HepG2 (cell line): ENCODE measurements around the gene PPP1R16B. TPM values are rescaled to one million over a fixed set of nuclear protein-coding genes. Genes with fewer than 3 reads are reported as not detected.
A peak's percentile ranks its signal among the peaks of the same experiment; 100 is the strongest.

Source experiments
- AGO2 ChIP-seq: fragments of 200-400 bp; formaldehyde crosslinking; optimal IDR thresholded peaks from 2 replicates; pipeline ENCODE3; 2017; ENCODE audit warnings: mild to moderate bottlenecking, low read depth, low read length, moderate library complexity
- DMAP1 ChIP-seq: IDR thresholded peaks from 2 replicates; pipeline ENCODE4 v1.6.1; 2016
- ETS1 ChIP-seq: sonication (generic); formaldehyde crosslinking; IDR thresholded peaks from 2 replicates; pipeline ENCODE4 v1.4.0; 2020; ENCODE audit warnings: missing genetic modification reagents
- HES4 ChIP-seq: sonication (generic); formaldehyde crosslinking; IDR thresholded peaks from 2 replicates; pipeline ENCODE4 v1.9.0; 2021; ENCODE audit warnings: mild to moderate bottlenecking, missing genetic modification reagents, borderline replicate concordance
- HINFP ChIP-seq: sonication (generic); formaldehyde crosslinking; IDR thresholded peaks from 2 replicates; pipeline ENCODE4 v1.4.0; 2020; ENCODE audit warnings: low read depth, mild to moderate bottlenecking, missing genetic modification reagents
- HMGA1 ChIP-seq: sonication (generic); formaldehyde crosslinking; conservative IDR thresholded peaks from 2 replicates; pipeline ENCODE4 v1.4.0; 2020; ENCODE audit warnings: missing genetic modification reagents
- HNRNPLL ChIP-seq: fragments of 200-400 bp; formaldehyde crosslinking; IDR thresholded peaks from 2 replicates; pipeline ENCODE4 v1.6.1; 2017; ENCODE audit warnings: mild to moderate bottlenecking, low read depth, low read length; ENCODE audit not compliant: poor library complexity, severe bottlenecking
- ISL2 ChIP-seq: sonication (generic); formaldehyde crosslinking; IDR thresholded peaks from 2 replicates; pipeline ENCODE4 v1.5.0; 2020; ENCODE audit warnings: missing genetic modification reagents
- KDM6A ChIP-seq: IDR thresholded peaks from 2 replicates; pipeline ENCODE4 v1.6.1; 2016; ENCODE audit warnings: low read depth
- MXD1 ChIP-seq: sonication (generic); formaldehyde crosslinking; IDR thresholded peaks from 2 replicates; pipeline ENCODE4 v1.4.0; 2020; ENCODE audit warnings: mild to moderate bottlenecking, missing genetic modification reagents
- RBFOX2 ChIP-seq: fragments of 200-400 bp; formaldehyde crosslinking; IDR thresholded peaks from 2 replicates; pipeline ENCODE4 v1.6.1; 2017; ENCODE audit warnings: low read depth, mild to moderate bottlenecking, low read length
- REPIN1 ChIP-seq: sonication (generic); formaldehyde crosslinking; IDR thresholded peaks from 2 replicates; pipeline ENCODE4 v1.8.0; 2022; ENCODE audit warnings: missing genetic modification reagents, low read depth, mild to moderate bottlenecking, borderline replicate concordance
- RFX3 ChIP-seq: IDR thresholded peaks from 2 replicates; pipeline ENCODE4 v1.6.1; 2016; ENCODE audit warnings: missing biosample characterization, missing genetic modification reagents
- SMYD3 ChIP-seq: sonication (generic); formaldehyde crosslinking; IDR thresholded peaks from 2 replicates; pipeline ENCODE4 v1.8.1; 2023; ENCODE audit warnings: mild to moderate bottlenecking, missing genetic modification reagents
- ZFP82 ChIP-seq: sonication (generic); formaldehyde crosslinking; IDR thresholded peaks from 2 replicates; pipeline ENCODE4 v1.5.1; 2020; ENCODE audit warnings: mild to moderate bottlenecking, missing genetic modification reagents, borderline replicate concordance
- ZMAT3 ChIP-seq: sonication (generic); formaldehyde crosslinking; conservative IDR thresholded peaks from 2 replicates; pipeline ENCODE4 v1.7.0; 2021; ENCODE audit warnings: missing genetic modification reagents
- ZNF530 ChIP-seq: sonication (generic); formaldehyde crosslinking; IDR thresholded peaks from 2 replicates; pipeline ENCODE4 v1.5.0; 2020; ENCODE audit warnings: low read depth, mild to moderate bottlenecking, missing genetic modification reagents
- ZNF839 ChIP-seq: sonication (generic); formaldehyde crosslinking; IDR thresholded peaks from 2 replicates; pipeline ENCODE4 v1.4.0; 2020; ENCODE audit warnings: missing genetic modification reagents, mild to moderate bottlenecking, borderline replicate concordance
- polyA plus RNA-seq, 8 experiments: library from polyadenylated mRNA; depleted of rRNA in 3 of 8; stranded (reverse) in 7 of 8; unstranded in 1 of 8; fragments of >200 nt; fragmentation: Illumina TruSeq in 4 of 8; extraction: Trizol in 4 of 8; gene quantifications; 2 replicates each; pipeline versions ENCODE4 v1.2.1 to v1.2.3, GENCODE V29; 2011 to 2016; ENCODE audit warnings: low read depth in 4 of 8, missing spikeins in 1 of 8, mixed read lengths in 1 of 8; ENCODE audit not compliant: insufficient read depth in 1 of 8
- total RNA-seq, 5 experiments: library from RNA; depleted of rRNA; stranded (reverse); fragments of >200 nt; fragmentation: Illumina TruSeq; extraction: Trizol; gene quantifications; 2 replicates each; pipeline ENCODE4 v1.2.3, GENCODE V29; 2016; ENCODE audit warnings: low read depth in 1 of 5
- TF ChIP-seq, protein P1 (sequence below): IDR thresholded peaks from 2 replicates; pipeline ENCODE4 v1.6.1; 2016; ENCODE audit warnings: low read depth, missing genetic modification reagents, missing compliant biosample characterization

PPP1R16B gene
- total and polyA plus RNA-seq, 2 of the 13 experiments (the other 11 are each of a cell fraction or from before 2014, with no cell fraction given) = 0.02 to 0.11 TPM

GRCh38 chr20:38962044-38962927, 156.8 kb downstream of the PPP1R16B start, which contains the start of gene DHX35 (continued):
- TF ChIP-seq ETS1 (CRISPR knock-in tag) = no peak
- no peak; the same call in 1 of the 2 replicates for TF ChIP-seq REPIN1 (CRISPR knock-in tag)
- no peak for TF ChIP-seq ZFP82 (CRISPR knock-in tag)
- TF ChIP-seq SMYD3 (CRISPR knock-in tag) = no peak
- TF ChIP-seq ZMAT3 (CRISPR knock-in tag) = peak; percentile 67; the same call in 1 of the 2 replicates
- no peak for TF ChIP-seq ZNF530 (CRISPR knock-in tag)
- TF ChIP-seq DMAP1 (CRISPR knock-in tag) = peak; percentile 96
- TF ChIP-seq HNRNPLL = peak; percentile 81
- TF ChIP-seq HES4 (CRISPR knock-in tag) = peak; percentile 89; the same call in 1 of the 2 replicates
- peak; percentile 71; the same call in 1 of the 2 replicates for TF ChIP-seq KDM6A (CRISPR knock-in tag)
- peak; percentile 98 for TF ChIP-seq ZNF839 (CRISPR knock-in tag)
- TF ChIP-seq MXD1 (CRISPR knock-in tag) = peak; percentile 98
- TF ChIP-seq, protein P1, sequence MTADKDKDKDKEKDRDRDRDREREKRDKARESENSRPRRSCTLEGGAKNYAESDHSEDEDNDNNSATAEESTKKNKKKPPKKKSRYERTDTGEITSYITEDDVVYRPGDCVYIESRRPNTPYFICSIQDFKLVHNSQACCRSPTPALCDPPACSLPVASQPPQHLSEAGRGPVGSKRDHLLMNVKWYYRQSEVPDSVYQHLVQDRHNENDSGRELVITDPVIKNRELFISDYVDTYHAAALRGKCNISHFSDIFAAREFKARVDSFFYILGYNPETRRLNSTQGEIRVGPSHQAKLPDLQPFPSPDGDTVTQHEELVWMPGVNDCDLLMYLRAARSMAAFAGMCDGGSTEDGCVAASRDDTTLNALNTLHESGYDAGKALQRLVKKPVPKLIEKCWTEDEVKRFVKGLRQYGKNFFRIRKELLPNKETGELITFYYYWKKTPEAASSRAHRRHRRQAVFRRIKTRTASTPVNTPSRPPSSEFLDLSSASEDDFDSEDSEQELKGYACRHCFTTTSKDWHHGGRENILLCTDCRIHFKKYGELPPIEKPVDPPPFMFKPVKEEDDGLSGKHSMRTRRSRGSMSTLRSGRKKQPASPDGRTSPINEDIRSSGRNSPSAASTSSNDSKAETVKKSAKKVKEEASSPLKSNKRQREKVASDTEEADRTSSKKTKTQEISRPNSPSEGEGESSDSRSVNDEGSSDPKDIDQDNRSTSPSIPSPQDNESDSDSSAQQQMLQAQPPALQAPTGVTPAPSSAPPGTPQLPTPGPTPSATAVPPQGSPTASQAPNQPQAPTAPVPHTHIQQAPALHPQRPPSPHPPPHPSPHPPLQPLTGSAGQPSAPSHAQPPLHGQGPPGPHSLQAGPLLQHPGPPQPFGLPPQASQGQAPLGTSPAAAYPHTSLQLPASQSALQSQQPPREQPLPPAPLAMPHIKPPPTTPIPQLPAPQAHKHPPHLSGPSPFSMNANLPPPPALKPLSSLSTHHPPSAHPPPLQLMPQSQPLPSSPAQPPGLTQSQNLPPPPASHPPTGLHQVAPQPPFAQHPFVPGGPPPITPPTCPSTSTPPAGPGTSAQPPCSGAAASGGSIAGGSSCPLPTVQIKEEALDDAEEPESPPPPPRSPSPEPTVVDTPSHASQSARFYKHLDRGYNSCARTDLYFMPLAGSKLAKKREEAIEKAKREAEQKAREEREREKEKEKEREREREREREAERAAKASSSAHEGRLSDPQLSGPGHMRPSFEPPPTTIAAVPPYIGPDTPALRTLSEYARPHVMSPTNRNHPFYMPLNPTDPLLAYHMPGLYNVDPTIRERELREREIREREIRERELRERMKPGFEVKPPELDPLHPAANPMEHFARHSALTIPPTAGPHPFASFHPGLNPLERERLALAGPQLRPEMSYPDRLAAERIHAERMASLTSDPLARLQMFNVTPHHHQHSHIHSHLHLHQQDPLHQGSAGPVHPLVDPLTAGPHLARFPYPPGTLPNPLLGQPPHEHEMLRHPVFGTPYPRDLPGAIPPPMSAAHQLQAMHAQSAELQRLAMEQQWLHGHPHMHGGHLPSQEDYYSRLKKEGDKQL (CRISPR knock-in tag) = peak; percentile 14; the same call in 1 of the 2 replicates
- no peak for TF ChIP-seq RFX3 (CRISPR knock-in tag)
- TF ChIP-seq ISL2 (CRISPR knock-in tag) = peak; percentile 86
- TF ChIP-seq HINFP (CRISPR knock-in tag) = peak; percentile 35; the same call in 1 of the 2 replicates
- peak; percentile 90 for TF ChIP-seq AGO2
- no peak for TF ChIP-seq HMGA1 (CRISPR knock-in tag)
- peak; percentile 98 for TF ChIP-seq RBFOX2
